Common myeloid progenitor, CD34-positive (primary cell): ENCODE results near the gene CHAF1A.

ENCODE experiments used
- CTCF ChIA-PET: fragments of 350-600 bp; sonication (Branson Sonifier 250); formaldehyde crosslinking; loops from one replicate; lab custom pipeline; 2021; ENCODE audit warnings: antibody characterized with exemption; lab: Charles Lee
- POLR2A ChIA-PET: fragments of 350-600 bp; sonication (Branson Sonifier 250); formaldehyde crosslinking; loops from one replicate; lab custom pipeline; 2021; ENCODE audit warnings: antibody characterized with exemption; lab: Charles Lee
- DNase-seq, 3 donors: peaks; one replicate each; pipeline versions ENCODE4 v3.0.0 to v3.0.0-alpha.2; 2013
- H3K27ac ChIP-seq, 2 experiments: 1 replicate in 1 of 2; 2 replicates in 1 of 2; pipeline ENCODE4 v1.7.0; 2013; ENCODE audit warnings: inconsistent platforms in 2 of 2, low read length in 2 of 2, mild to moderate bottlenecking in 2 of 2, low read depth in 1 of 2, moderate library complexity in 1 of 2; ENCODE audit not compliant: severe bottlenecking in 2 of 2, insufficient read depth in 1 of 2, poor library complexity in 1 of 2
- H3K27me3 ChIP-seq, 5 experiments: replicated peaks in 2 of 5; 1 replicate in 3 of 5; 2 replicates in 2 of 5; pipeline versions ENCODE4 v1.6.1 to v1.7.0; 2013; ENCODE audit warnings: low read length in 4 of 5, mild to moderate bottlenecking in 2 of 5, moderate library complexity in 2 of 5, inconsistent platforms in 1 of 5; ENCODE audit not compliant: insufficient read depth in 5 of 5, control insufficient read depth in 4 of 5
- H3K36me3 ChIP-seq, 4 experiments: 1 replicate in 2 of 4; 2 replicates in 2 of 4; pipeline versions ENCODE4 v1.6.1 to v1.7.0; 2013; ENCODE audit warnings: low read length in 3 of 4, control low read depth in 1 of 4, mild to moderate bottlenecking in 1 of 4; ENCODE audit not compliant: control insufficient read depth in 4 of 4, insufficient read depth in 4 of 4
- H3K4me1 ChIP-seq, 4 experiments: 1 replicate in 3 of 4; 2 replicates in 1 of 4; pipeline versions ENCODE4 v1.6.1 to v1.7.1; 2013; ENCODE audit warnings: low read length in 3 of 4, mild to moderate bottlenecking in 3 of 4, control low read depth in 1 of 4, inconsistent platforms in 1 of 4, moderate library complexity in 1 of 4; ENCODE audit not compliant: control insufficient read depth in 4 of 4, insufficient read depth in 4 of 4; ENCODE audit errors: control extremely low read depth in 1 of 4
- H3K4me3 ChIP-seq, 7 experiments: 1 replicate in 4 of 7; 2 replicates in 3 of 7; pipeline versions ENCODE4 v1.5.1 to v1.7.0; 2013; ENCODE audit warnings: mild to moderate bottlenecking in 7 of 7, low read length in 6 of 7, moderate library complexity in 6 of 7, inconsistent platforms in 2 of 7, low read depth in 2 of 7, control low read depth in 1 of 7; ENCODE audit not compliant: insufficient read depth in 4 of 7, control insufficient read depth in 1 of 7; ENCODE audit errors: extremely low read depth in 1 of 7
- H3K9me3 ChIP-seq, 5 experiments: 1 replicate in 4 of 5; 2 replicates in 1 of 5; pipeline versions ENCODE4 v1.6.1 to v1.7.1; 2013; ENCODE audit warnings: low read length in 4 of 5, mild to moderate bottlenecking in 2 of 5, inconsistent platforms in 1 of 5, low read depth in 1 of 5, moderate library complexity in 1 of 5; ENCODE audit not compliant: control insufficient read depth in 4 of 5, insufficient read depth in 2 of 5; ENCODE audit errors: control extremely low read depth in 1 of 5
- WGBS: methylation state at CpG from one replicate; pipeline ENCODE4 v1.1.5; 2013; ENCODE audit not compliant: insufficient coverage; 5-methylcytosine and 5-hydroxymethylcytosine counted together

Gene CHAF1A

GRCh38 chr19:4491446-4491845 lies 89.0 kb downstream of the CHAF1A start:
- ChIA-PET POLR2A (no interaction called here), CTCF (no interaction called here)
- Histone ChIP-seq H3K4me1 (no peaks in the 10 kb centered on the region), H3K4me3 (no peak overlapping the region), H3K27ac (no peak overlapping the region), H3K36me3 (peaks cover 7 to 73% (median 42%) of the 10 kb centered on the region in 4 experiments), H3K9me3 (no peaks in the 10 kb centered on the region), H3K27me3 (no peaks in the 10 kb centered on the region)
- DNase-seq, result no peak
- 99% methylated on average over 21 of the region's 21 CpGs for WGBS

GRCh38 chr19:4492337-4493103 lies 90.1 kb downstream of the CHAF1A start:
- POLR2A ChIA-PET, result no interaction called here
- WGBS, result 100% methylated on average over 3 of the region's 3 CpGs
- Histone ChIP-seq H3K4me1 (no peaks in the 10 kb centered on the region), H3K4me3 (no peak overlapping the region), H3K27me3 (no peaks in the 10 kb centered on the region), H3K9me3 (no peaks in the 10 kb centered on the region), H3K36me3 (peaks cover 7 to 77% (median 43%) of the 10 kb centered on the region in 4 experiments), H3K27ac (no peak overlapping the region)
- no peak for DNase-seq
- CTCF ChIA-PET, result no interaction called here
